Muscle of back (tissue), 11 donors: ENCODE results near the gene PRR18. TPM values are rescaled to one million over a fixed set of nuclear protein-coding genes. Genes with fewer than 3 reads are reported as not detected.
A peak's percentile ranks its signal among the peaks of the same experiment; 100 is the strongest.

Experiments used
- DNase-seq, 3 donors: peaks; one replicate each; pipeline versions ENCODE4 v3.0.0 to v3.0.0-alpha.2; 2013
- polyA plus RNA-seq, 10 donors: library from polyadenylated mRNA; unstranded; fragments of 120-200 nt; gene quantifications; one replicate each; pipeline ENCODE4 v1.2.1, GENCODE V29; 2013; ENCODE audit not compliant: insufficient read length in 10 of 10

The PRR18 gene
- polyA plus RNA-seq, 10 donors, result 0.38 to 1.0 (median 0.70) TPM

- no peak for DNase-seq
These were observed 31.2 kb downstream of the PRR18 start for GRCh38 chr6:166277018-166277417.

DNA sequence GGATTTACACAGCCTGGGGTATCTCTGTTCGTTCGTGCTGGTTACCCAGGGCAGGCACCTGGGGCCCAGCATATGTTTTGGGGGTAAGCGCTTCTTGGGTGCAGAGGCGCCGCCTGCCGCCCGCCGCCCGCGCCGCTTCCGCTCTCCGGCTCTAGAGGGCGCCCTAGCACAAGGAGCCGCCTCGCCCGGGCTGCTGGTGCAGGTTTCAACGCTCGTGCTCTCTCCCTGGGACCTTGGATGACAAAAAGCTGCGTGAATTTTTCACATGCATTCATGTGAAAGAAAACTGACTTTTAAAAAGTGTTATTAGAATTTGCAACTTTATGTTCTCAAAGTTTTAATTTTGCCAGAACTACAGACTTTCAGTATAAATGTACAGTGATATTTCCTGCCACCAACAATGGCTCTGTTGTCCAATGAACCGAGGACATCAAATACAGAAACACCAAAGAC is 32.5 kb downstream of the PRR18 start:
- peak; percentile 30 to 75 (median 53) for DNase-seq

- DNase-seq, result no peak
These were observed 33.3 kb downstream of the PRR18 start for GRCh38 chr6:166274739-166275370.

- no peak for DNase-seq
These were observed 34.0 kb downstream of the PRR18 start for GRCh38 chr6:166274163-166274562.

GRCh38 chr6:166271376-166271765 is 36.8 kb downstream of the PRR18 start:
- DNase-seq, result no peak

- DNase-seq, result no peak
These were observed 37.4 kb downstream of the PRR18 start for GRCh38 chr6:166270706-166271375.

DNA sequence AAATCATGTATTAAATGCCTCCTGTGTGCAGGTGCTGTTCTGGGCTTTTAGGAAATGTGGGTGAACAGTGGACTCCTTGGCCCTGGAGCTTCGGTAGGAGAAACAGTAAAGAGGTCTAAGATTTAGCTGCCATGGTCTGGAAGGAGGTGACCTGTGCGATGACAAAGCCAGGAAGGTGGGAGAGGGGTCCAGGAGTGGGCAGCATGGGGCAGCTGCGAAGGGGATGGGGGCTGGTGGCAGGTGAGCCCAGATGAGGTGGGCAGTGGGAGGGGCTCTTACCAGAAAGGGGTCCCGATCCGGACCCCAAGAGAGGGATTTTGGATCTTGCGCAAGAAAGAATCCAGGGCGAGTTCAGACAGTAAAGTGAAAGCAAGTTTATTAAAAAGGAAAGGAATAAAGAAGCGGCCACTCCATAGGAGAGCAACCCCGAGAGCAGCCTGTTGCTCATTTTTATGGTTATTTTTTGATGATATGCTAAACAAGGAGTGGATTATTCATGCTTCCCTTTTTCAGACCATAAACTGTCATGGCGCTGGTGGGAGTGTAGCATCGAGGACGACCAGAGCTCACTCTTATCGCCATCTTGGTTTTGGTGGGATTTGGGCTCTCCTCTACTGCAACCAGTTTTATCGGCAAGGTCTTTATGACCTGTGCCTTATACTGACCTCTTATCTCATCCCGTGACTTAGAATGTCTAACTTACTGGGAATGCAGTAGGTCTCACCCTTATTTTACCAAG is 38.7 kb downstream of the PRR18 start:
- no peak for DNase-seq

DNA sequence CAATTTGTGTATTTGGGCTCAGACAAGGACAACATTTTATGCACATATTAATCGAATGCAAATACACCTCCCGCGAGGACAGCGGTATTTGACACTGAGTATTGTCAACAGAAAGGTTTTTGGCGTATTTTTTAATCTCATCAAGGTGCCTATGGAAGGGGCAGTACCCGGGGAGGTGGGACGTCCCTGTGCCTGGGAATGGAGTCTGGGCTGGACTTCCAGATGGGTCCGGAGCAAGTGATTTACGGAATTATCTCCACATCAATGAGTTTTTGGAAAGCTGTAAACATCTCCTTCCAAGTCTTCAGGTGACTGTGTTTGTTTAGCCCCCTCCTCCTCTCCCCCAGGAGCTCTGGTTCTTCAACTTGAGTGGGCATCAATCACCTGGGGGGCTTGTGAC is 39.8 kb downstream of the PRR18 start:
- no peak for DNase-seq

GRCh38 chr6:166267526-166267925 is 40.7 kb downstream of the PRR18 start:
- no peak for DNase-seq

GRCh38 chr6:166266336-166266735 is 41.9 kb downstream of the PRR18 start:
- DNase-seq, result no peak

DNA sequence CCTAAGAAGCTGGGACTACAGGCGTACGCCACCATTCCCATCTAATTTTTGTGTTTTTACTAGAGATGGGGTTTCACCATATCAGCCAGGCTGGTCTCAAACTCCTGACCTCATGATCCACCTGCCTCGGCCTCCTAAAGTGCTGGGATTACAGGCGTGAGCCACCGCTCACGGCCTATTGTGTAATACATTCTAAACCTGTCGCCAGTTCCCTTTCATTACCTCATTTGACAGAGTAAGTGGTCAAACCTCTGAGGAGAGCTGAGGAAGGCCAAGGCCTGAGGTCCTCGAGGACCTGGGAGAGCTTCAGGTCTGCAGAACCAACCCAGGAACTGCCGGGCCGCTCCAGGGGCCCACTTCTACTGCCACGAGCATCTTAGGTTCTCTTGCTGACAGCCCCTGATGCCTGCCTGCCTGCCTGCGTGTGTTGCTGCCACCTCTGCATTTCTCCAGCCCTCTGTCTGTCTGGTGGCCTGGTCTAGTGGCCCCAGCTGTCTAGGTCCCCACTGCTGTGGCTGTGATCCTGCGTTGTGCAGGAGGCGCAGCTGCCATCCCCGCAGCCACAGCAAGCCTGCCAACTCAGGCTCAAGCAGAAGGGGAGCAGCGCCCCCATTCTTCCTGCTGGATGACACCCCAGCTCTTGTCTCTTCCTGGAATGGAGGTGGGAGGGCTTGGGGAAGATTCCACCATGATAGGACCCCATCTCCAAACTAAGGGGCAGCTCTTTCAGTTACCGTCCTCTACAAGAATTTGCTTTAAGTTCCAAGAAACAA is 45.3 kb downstream of the PRR18 start:
- DNase-seq, result no peak

DNA sequence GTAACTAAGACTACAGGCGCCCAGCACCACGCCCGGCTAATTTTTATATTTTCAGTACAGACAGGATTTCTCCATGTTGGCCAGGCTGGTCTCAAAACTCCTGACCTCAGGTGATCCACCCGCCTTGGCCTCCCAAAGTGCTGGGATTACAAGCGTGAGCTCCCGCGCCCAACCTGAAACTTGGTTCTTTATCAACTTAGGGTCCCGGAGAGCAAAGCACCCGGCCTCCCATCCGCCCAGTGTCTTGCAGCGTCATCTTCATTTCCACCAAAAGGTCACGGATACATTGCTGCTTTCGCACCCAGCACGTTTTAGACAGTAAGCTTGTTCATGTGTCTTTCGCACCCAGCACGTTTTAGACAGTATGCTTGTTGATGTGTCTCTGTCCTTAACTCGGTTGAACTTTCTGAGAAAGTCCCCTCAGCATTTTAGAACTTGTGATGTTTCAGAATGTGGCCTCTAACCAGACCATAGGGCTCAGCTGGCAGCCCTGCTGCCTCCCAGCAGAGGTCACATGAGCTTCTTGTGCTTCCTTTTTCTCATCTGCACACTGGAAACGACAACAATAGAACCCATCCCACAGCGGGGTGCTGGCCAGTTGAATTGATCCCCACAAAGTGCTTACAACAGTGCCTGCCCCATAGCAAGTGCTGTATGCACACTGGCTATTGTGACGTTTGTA is 48.8 kb downstream of the PRR18 start:
- peak in 1 of 3 donors; percentile 20 for DNase-seq

- DNase-seq, result peak in 1 of 3 donors; percentile 28
These were observed 49.3 kb downstream of the PRR18 start for GRCh38 chr6:166258854-166259276.

DNA sequence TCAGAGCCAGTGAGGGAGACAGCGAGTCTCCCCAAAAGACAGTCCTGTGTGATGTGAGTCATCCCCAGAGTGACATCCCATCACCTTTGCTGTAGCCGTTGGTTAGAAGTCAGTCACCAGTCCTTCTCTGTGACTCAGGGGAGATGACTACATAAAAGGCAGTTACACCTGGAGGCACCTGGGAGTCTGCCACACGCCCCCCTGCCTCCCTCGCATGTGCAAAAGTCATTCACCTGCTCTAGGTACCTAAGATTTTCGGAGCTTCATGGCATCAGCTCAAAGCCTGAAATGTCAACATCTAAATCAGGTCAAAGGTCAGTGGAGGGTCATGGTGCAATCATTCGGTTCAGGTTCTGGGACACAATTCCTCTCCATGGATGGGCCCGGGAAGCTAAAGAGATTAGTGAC is 50.3 kb downstream of the PRR18 start:
- no peak for DNase-seq

Other genes starting within 250 kb of the PRR18 start
- gene TBXT, start 140.5 kb downstream of the PRR18 start, polyA plus RNA-seq, result under 1 TPM in 1 of 10 donors, not detected in 9; 0.17 TPM
- 10 to 100 TPM; 30.2 to 46.2 (median 36.5) TPM for gene SFT2D1, start 34.2 kb upstream of the PRR18 start, polyA plus RNA-seq
- 10 to 100 TPM; 62.7 to 92.1 (median 76.0) TPM for gene MPC1, start 74.5 kb upstream of the PRR18 start, polyA plus RNA-seq